SKM-1 treated with dmso at 0.1 percent for 144 hours (cell line): ENCODE data around the gene ZNHIT6.
A peak's percentile ranks its signal among the peaks of the same experiment; 100 is the strongest.
"Not testable (repeated sequence)": the region's sequence is repeated elsewhere in the genome, so short reads cannot be mapped to it uniquely, and the experiment has no call there.

Experiments used
- DNase-seq: peaks from one replicate; lab custom pipeline; 2025; ENCODE audit not compliant: unreplicated experiment; lab: John Stamatoyannopoulos, UW

Gene ZNHIT6, protein sequence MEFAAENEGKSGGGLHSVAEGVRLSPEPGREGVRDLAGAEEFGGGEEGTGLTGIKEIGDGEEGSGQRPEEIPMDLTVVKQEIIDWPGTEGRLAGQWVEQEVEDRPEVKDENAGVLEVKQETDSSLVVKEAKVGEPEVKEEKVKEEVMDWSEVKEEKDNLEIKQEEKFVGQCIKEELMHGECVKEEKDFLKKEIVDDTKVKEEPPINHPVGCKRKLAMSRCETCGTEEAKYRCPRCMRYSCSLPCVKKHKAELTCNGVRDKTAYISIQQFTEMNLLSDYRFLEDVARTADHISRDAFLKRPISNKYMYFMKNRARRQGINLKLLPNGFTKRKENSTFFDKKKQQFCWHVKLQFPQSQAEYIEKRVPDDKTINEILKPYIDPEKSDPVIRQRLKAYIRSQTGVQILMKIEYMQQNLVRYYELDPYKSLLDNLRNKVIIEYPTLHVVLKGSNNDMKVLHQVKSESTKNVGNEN

DNA sequence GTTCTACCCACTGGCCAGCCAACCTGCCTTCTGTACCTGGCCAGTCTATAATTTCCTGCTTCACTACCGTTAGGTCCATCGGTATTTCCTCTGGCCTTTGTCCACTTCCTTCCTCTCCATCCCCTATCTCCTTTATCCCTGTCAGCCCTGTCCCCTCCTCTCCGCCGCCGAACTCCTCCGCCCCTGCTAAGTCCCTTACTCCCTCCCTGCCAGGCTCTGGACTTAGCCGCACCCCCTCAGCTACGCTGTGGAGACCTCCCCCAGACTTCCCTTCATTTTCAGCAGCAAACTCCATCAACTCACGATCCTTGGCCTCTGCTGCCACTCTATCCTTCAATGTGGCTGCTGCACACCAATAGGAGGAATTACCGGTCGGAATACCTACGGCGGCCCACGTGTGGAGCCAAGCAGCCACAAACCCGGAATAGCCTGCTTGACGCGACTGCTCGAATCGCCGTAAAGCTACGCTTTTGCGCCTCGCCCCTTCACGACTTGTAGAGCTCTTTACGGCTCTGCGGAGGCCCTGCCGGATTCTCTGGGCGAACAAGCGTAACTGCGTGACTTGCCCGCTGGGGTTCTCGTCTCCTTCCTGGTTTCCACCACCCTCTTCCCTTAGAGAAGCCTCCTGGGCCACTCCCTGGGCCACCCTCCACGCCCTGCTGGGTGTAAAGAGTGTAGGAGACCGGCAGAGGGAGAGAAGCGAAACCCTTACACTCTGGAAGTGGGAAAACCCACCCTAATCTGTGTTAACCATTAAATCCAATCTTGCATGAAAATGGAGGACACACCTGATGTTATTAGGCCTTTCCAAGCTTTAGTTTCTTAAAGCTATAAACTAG is at the start of gene ZNHIT6:
TSS of gene ZNHIT6 (minus strand) at position 444 of the 839 bp plus-strand sequence. CDS start at position 295, 149 bp downstream.
- peak; percentile 91 for DNase-seq

DNA sequence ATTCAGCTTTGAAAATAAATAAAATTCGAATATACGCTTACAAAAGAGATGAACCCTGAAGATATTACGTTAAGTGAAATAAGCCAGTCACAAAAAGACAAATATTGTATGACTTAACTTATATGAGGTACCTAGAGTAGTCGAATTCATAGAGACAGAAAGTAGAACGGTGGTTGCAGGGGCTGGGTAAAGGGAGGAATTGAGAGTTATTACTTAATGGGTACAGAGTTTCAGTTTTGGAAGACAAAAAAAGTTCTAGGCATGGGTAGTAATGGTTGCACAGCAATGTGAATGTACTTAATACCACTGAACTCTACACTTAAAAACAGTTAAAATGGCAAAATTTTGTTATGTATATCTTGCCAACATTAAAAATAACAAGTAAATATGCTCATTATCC is 48.6 kb upstream of the ZNHIT6 start:
- no peak for DNase-seq

DNA sequence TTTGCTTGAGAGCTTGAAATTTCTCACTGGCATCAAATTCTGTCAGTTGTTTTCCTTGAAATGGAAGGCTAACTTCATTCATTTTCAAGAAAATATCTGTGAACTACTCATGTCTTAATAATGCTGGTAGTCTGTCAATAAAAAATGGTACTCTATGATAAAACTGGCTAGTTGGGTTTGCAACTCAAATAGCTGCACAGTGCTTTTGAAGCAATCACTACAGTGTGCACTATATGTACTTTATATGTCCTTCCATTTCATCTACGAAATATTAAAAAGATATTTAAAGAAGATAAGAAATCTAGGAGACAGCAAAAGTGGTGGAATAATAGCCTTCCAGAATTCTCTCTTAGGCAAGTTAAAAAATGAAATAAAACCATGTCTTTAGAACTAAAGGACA is 39.9 kb upstream of the ZNHIT6 start:
- DNase-seq: no peak

DNA sequence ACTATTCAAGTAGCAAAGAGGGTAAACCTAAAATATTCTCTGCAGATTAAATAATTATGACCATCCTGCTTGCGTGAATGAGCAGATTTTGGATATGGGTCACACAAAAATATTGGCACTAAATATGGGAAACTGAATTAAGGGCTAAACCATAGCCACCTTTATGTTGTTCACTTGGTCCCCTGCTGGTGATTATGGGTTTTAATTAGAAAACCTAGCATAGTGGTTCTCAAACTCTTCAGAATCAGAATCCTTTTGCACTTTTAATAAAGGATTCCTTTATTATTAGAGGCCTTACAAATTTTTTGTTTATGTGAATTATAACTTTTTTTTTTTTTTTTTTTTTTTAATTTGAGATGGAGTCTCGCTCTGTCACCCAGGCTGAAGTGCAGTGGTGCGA is 38.5 kb upstream of the ZNHIT6 start:
- DNase-seq: no peak

DNA sequence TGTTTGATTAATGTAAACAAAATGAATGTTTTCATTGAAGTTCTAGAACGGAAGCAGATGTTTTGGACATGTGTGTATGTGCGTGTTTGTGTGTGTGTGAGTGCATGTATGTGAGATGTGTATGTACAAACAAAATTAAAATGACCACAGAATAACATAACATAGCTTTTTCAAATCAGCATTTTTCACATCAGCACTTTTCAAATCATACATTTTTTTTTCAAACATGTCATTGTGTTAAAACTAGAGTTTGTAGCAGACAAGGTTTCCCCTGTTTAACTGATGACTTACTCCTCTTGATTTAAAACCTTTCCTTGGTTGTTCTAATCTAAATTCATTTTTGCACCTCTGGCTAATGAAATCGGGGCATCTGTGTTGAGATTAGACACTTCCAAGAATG is 35.6 kb upstream of the ZNHIT6 start:
- no peak for DNase-seq

DNA sequence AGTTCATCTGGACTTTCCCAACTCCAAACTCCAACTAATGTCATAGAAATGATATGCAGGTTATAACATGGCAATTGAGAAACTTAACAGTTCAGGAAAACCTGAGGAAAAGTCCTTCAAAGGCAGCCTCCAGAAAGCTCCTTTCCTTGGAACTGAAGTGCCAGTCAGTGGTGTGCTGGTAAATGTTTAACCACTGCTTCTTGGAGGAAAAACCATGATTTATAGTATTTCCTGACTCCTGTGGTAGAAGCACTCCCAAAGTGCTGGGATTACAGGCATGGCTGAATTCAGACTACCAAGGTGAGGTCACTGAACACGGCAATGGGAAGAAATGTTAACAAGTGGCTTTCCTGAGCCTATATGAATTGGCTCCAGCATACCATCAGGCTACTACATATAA is 26.7 kb upstream of the ZNHIT6 start:
- no peak for DNase-seq

DNA sequence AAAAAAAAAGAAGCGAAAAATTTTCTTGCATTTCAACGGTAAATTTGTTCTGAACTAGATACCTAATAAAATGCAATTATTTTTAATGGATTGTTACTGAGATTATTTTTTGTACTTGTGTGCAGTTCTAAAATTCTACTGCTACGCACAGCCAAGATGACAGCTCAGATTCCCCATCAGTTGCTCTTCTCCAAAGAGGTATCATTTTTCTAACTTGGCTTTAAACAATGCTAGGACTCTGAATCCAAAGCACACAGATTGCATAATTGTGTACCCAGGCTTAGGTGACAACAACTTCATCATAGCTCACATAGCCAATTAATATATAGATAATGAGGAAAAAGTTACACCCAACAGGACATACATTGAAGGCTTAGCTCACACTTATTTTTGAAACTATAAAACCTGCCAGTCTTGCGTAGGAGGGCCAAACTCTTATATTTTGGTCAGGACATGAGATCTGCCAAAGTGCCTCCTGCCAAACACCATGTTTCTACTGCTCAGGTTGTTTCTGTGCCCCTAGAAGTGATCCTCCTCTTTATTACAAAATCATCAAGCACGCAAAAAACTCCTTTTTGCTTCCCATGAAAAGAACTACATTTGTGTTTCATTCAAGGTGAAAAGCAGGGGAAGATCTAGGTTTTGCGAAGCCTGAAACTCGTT is 10.6 kb upstream of the ZNHIT6 start:
- DNase-seq: no peak

DNA sequence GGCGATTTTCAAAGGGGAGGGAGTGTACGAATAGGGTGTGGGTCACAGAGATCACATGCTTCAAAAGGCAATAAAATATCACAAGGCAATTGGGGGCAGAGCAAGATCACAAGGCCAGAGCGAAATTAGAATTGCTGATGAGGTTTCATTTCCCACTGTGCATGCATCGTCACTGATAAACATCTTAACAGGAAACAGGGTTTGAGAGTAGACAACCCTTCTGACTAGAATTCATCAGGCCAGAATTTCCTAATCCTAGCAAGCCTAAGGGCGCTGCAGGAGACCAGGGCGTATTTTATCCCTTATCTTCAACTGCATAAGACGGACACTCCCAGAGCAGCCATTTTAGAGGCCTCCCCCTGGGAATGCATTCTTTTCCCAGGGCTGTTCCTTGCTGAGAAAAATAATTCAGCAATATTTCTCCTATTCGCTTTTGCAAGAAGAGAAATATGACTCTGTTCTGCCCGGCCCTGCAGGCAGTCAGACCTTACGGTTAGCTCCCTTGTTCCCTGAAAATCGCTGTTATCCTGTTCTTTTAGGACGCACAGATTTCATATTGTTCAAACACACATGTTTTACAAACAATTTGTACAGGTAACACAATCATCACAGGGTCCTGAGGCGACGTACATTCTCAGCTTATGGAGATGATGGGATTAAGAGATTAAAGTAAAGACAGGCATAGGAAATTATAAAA is 6.3 kb upstream of the ZNHIT6 start:
- DNase-seq: not testable (repeated sequence)

DNA sequence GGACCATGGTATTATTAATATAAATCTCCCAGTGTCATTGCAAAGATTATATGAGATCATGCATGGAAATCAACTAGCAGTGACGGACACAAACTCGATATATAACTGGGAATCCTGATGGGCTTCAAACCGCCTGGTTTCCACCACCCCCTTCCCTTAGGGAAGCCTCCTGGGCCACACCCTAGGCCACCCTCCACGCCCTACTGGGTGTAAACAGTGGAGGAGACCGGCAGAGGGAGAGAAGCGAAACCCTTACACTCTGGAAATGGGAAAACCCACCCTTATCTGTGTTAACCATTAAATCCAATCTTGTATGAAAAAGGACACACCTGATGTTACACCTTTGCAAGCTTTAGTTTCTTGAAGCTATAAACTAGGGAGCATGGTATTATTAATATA is 595 bp upstream of the ZNHIT6 start:
- DNase-seq: no peak

DNA sequence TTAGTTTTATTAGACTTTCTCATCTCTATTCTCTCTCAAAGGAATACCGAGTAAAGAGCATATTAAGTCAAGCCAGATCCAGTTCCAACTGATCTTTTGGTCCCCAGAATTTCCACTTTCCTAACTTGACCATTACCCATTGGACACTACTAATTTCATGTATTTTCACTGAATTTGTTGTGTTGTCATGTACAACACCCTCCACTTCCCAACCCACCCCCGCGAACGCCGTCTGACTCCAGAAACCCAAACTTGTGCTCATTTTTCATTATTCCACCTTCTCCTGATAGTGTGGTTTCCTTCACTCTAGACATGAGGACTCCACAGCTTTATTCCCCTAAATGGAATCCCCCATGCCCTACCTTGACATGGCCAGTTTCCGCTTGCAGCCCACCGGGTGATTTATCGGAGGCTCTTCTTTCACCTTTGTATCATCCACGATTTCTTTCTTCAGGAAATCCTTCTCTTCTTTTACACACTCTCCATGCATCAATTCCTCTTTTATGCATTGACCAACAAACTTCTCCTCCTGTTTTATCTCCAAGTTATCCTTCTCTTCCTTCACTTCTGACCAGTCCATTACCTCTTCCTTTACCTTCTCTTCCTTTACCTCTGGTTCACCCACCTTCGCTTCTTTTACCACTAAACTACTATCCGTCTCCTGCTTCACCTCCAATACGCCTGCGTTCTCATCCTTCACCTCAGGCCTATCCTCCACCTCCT is 805 bp downstream of the ZNHIT6 start:
- no peak for DNase-seq

DNA sequence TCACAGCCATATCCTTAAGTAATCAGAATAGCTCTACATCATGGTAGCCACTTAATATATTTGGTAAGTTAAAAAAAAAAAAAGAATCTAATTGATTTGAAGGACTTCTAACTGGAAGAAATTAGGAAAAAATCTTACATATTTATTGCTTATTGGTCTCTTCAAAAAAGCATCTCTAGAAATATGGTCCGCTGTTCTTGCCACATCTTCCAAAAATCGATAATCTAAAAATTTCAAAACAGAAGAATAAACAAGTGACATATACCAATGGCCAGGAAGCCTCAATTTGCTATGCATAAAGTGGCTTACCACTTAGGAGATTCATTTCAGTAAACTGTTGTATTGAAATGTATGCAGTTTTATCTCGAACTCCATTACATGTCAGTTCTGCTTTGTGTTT is 2.3 kb downstream of the ZNHIT6 start:
- no peak for DNase-seq

DNA sequence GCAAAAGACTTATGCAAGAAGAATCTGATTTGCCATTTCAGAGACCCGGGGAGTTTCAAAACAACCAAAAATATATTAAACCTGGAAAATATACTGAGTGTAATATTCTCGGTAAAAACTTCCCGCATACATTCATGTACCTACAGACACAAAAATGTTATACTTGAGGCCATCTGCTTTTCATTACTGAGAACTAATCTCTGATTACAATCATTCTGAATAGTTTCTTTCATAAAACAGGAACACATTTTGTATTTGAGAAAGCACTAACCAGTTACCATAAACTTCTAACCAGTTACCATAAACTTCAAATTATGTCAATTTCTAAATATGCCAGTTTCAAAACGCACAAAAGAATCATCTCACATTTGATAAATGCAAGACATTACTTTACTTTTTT is 7.8 kb downstream of the ZNHIT6 start:
- no peak for DNase-seq

DNA sequence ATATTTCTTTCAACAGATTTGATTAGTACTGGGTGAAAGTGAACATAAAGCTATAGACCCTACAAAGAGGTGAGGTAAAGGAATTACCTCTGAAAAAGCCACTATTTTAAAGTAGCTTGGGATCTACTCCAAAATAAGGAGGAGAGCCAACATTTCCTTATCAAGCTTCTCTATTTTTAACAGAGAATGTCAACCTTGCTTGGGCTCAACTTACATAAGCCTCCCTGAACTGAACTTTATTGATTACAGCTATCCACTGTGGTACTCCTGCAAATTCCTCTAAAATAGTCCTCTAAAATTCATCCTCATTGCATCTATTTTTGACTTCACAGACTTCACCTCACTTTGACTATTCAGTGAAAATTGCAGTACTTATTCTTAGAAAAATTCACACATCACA is 10.3 kb downstream of the ZNHIT6 start:
- no peak for DNase-seq

DNA sequence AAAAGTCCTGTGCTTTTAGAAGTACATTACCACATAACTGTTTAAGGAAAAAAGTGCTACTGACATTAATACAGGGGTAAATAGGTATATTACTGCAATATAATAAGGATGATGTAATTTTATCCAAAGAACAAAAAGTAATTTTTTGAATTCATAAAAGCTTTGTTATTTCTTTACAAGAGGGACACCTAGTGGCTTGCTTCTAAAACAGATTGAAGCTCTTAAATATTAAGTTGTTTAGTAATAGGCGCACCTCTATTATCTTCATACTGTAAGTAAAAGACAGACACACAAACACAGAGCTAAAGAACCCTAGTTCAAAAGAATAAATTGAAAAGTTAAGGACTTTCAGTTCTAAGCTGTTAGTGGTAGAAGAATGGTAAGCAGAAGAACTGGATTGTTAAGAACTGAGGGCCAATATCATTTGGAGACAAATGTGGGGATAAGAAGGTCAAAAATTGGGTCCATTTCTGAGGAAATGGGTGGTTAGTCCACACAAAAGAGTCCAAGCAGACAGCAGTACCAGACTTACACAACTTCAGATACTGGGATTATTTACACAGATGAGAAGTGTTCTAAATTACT is 15.4 kb downstream of the ZNHIT6 start:
- DNase-seq: peak; percentile 13

DNA sequence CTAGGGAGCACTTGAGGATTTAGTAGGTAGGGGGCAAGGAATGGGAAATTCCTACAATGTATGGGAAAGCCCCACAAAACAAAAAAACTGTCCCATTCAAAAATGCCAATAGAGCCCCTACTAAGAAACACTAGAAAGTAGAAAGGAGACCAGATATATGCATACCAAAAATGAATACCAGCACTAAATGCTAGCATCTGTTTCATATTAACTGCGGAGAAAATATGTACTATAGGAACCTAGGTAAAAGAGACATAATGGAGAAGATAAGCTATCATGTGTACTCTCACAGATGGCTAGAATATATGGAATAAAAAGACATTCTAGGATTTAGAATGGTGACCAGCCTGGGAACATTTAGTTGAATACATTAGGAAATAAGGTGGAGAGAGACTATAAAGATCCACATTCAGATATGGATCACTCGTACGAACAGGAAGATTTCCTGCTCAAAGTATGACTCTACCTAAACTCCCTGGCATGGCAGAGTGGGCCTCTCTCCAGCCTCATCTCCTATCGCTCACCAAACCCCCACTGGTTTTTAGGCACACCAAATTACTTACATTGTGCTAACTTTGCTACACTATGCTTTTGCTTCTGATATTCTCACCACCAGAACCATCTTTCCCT is 18.3 kb downstream of the ZNHIT6 start:
- DNase-seq: no peak

DNA sequence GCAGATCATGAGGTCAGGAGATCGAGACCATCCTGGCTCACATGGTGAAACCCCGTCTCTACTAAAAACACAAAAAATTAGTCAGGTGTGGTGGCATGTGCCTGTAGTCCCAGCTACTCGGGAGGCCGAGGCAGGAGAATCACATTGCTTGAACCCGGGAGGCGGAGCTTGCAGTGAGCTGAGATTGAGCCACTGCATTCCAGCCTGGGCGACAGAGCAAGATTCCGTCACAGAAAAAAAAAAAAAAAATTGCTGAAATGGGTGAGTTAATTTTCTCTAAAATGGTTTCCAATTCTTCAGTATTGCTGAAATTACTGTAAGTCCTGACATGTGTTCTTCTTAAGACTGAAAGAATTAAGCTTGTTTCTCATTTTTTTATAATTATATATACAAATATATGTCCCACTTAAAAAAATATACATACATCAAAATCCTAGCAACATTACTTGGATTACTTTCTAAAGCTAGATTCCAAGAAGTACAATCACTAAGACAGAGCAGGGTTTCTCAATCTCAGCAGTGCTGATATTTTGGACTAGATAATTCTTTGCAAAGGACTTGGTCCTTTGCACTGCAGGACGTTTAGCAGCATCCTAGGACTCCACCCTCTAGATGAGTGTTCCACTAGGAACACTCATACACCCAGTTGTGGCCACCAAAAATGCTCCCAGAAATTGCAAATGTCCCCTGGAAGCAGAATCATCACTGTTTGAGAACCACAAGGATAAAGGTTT is 24.8 kb downstream of the ZNHIT6 start:
- no peak for DNase-seq

DNA sequence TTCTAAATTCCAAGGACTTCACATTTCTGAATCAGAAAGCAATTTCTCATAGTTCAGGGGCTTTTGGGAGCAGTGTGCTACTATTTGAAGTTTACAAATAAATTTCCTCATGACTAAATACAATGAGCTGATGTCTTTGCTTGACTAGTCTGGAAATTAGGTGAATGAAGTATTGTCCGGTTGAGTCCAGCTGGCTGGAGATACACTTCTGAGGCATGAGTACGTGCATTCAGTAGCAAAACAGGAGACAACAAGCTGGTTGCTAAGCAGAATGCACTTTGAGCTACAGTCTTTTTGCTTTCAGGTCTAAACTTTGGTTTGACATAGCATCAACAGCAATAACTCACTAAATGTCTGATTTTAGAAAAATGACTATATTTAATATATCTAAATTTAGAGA is 27.1 kb downstream of the ZNHIT6 start:
- no peak for DNase-seq

DNA sequence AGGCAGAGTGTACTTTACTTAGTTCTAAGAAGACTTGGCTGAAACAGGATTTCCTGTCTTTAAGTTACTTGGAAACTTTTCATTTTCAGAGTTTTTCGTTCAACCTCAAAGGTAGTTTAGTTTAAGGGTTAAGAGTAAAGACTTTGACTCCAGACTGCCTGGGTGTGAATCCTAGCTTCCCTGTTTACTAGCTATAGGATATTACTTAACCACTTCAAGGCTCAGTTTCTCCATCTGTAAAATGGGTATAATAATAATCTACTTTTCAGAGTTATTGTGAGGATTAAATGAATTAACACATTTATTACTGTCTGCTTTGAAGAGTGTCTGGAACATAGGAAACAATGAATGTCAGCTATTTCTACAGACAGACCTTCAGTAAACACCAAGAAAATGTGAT is 30.0 kb downstream of the ZNHIT6 start:
- DNase-seq: no peak

DNA sequence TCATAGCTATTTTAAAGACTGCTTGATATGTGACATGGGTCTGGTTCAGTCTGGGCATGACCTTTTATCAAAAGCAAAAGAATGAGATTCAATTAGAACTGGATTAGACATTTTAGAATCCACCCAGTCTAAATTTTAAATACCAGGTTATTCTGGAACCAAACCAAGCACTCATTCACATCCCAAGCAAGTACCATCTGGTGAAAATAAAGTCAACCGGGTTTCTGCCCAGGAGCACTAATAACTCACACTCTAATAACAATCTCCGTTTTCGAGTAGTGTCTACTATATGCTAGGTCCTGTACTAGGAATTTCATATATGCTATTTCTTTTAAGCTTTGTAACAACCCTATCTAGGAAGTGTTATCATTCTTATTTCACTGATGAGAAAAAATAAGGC is 30.6 kb downstream of the ZNHIT6 start:
- DNase-seq: no peak
